ENCODE results near the gene HIVEP2.

The HIVEP2 gene

GRCh38 chr6:142811923-142812322 lies 133.1 kb downstream of the HIVEP2 start:
- no peak for DNase-seq

GRCh38 chr6:142810952-142811514 lies 133.9 kb downstream of the HIVEP2 start:
- no peak for DNase-seq

DNA sequence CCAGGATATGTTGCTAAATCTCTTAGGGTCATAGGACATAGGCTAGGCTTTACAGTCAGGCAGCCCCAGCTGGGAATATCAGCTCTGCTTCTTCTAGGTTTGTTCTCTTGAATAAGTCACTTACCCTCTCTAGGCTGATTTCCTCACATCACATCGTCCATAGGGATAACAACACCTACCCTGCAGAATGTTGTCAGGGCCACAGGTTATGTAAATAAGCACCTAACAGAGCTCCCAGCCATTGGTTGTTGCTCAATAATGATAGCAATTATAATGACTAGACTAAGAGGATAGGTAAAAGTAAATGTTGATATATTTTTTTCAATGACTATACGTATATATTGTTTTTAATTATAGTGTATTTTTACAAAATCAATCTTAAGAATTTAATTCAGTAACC lies 135.0 kb downstream of the HIVEP2 start:
- DNase-seq: no peak

- DNase-seq: no peak
Observed at GRCh38 chr6:142808405-142809061, 136.4 kb downstream of the HIVEP2 start.

DNA sequence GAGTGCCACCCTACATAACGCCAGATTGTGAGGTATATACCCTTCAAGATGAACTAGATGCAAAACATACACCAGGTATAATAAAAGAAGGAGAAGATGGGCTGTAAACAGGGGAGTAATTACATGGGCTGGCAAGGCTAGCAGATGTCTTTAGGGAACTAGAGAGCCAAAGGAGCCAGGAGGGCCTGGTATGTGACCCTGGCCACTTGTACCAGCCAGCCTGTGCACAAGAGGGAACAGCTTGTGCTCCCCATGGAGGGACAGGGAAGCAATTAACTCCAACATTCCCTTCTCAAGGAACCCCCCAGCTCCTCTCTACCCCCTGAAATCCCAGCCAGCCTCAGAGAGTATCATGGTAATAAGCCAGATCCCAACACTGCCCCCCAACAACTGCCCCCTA lies 139.9 kb downstream of the HIVEP2 start:
- no peak for DNase-seq

DNA sequence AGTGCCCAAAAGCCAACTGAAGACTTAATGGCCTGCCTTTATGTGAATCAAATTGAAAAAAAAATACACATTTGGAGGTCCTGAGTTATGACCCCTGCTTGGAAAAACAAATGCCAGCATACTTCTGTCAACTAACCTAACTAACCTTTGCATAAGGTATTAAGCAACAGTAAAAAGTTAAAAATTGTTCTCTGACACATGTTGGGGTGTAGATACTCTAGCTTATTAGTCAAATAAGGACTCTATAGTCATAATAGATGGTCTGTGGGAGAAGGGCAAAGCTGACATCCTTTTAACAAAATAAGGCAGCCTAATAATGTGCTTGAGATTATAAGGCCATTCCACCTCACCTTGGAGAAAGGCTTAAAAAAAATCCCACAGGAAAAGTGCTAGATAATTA lies 140.5 kb downstream of the HIVEP2 start:
- DNase-seq: no peak

DNA sequence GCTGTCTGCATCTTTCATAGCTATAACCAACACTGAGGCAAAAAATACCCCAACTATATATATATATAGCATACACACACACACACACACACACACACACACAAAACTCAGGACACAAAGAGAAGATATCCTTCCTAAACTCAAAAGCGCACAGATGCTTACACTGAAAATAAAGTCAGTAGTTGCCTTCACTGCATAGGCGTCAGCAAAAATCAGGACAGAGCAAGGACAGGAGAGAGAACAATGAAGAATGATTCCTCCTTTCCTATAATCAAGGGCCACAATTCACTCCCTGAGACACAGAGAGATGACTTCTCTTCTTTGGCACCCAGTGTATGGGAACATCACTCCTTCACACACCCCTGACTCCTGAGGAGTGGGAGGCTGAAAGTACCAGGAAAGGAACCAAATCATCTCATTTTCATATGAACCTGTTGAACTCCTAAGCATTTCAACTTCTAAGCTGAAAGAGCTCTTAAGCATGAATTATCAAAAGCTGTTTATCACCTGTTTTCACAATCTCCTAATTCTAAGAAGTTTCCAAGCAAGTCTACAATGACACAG lies 141.4 kb downstream of the HIVEP2 start:
- no peak for DNase-seq

DNA sequence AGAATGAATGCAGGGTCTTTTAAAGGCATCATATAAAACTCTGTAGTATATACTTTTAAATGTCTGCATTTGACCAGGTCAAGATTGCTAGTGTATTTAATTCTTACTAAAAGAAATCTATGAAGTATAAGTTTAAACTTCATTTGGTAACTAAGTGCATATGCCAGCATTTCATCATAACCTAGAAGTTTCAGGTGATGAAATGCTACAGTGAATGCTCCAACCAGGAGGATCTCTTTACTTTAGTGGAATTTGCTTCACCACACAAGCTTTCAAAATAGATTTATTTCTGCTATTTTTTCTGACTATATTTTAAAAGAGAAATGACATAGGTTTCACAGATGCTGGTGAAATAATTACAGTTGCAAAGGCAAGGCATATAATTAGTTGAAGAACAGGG lies 141.9 kb downstream of the HIVEP2 start:
- no peak for DNase-seq

DNA sequence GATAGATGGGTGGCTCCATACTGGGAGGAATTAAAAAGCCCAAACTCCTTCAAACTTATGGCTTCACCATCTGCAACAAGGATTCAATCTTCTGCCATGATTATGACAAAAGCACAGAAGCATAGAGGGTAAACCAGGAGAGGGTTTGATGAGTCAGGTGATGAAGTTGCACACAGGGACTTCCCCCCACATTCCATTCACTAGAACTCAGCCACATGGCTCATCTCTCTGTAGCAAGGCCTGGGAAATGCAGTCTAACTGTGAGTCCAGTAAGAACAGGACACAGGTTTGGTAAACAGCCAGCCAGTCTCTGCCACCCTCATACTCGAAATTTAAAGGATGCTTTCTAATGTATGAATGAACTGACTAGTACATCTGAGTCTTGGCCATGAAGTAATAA lies 142.9 kb downstream of the HIVEP2 start:
- no peak for DNase-seq

- no peak for DNase-seq
Observed at GRCh38 chr6:142800240-142800639, 144.7 kb downstream of the HIVEP2 start.

GRCh38 chr6:142799639-142800038 lies 145.3 kb downstream of the HIVEP2 start:
- no peak for DNase-seq

GRCh38 chr6:142797159-142797558 lies 147.8 kb downstream of the HIVEP2 start:
- no peak for DNase-seq

DNA sequence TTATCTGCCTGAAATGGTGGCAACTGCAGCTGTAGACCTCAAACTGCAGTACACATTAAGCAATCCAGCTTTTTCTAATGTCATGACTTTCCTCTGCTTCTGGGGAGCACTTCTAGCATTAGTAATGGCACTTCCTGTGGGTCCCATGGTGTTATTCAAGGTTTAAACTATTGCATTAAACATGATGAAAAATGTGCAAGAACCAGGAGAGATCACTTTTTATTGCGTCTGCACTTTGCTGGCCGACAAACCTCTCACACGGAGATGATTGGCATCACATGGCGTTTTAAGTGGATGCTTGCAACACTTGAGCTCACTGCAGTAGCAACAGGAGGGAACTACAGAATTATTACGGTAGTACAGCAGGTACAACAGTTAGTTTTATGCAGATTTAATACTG lies 148.4 kb downstream of the HIVEP2 start:
- no peak for DNase-seq

GRCh38 chr6:142796024-142796423 lies 149.0 kb downstream of the HIVEP2 start:
- DNase-seq: no peak

DNA sequence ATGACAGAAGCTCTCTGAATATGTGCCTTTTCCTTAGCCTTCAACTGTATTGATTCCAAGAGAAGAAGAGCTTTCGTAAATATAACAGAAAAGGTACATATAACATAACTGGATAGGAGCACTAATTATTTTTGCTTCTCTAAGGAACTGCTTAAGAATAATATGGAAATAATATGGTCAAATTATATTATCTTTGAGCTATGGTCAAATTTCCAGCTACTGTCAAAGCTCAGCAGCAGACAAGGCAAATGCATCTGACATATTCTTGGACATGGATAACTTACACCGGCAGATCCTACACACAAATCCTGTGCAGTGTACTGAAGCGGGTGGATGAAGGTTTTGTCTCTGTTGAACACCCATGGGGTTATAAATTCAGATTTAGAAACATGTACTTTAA lies 150.6 kb downstream of the HIVEP2 start:
- DNase-seq: no peak

GRCh38 chr6:142790257-142790656 lies 154.7 kb downstream of the HIVEP2 start:
- no peak for DNase-seq

DNA sequence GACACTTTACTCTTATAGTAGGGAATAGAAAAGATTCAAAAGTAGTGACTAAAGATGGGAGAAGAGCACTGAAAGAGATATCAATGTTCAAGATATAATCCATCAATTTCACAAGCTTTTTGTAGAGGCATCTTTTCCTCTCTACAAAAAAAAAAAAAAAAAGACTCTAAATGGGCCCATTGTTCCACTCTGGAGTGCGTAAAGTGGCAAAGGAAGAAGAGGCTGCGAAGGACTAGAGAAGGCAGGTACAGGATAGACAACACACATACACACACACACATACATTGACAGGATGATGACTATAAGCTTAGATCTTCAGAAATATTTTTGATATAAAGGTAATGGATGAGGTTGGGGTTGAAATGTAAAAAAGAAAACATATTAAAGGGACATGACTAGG lies 157.6 kb downstream of the HIVEP2 start:
- no peak for DNase-seq

GRCh38 chr6:142786476-142786875 lies 158.5 kb downstream of the HIVEP2 start:
- DNase-seq: no peak

- DNase-seq: no peak
Observed at GRCh38 chr6:142784344-142784743, 160.6 kb downstream of the HIVEP2 start.

DNA sequence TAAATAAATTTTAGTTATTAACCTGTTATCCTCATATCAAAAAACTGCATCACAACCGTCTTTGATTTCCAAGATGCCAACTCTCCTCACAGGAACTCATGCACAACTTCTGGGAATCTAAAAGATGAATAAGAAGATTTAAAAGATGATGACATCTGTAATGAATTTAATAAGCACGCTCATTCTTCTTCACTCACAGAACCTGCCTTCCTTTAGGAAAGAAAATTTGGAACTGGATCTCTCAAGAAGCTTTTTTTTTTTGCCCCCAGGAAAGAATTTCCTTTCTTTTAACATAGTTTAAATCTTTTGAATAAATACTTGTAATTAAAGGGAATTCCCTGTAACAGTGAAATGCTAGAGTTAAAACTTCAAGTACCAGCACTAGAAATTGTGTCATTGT lies 161.5 kb downstream of the HIVEP2 start:
- no peak for DNase-seq

DNA sequence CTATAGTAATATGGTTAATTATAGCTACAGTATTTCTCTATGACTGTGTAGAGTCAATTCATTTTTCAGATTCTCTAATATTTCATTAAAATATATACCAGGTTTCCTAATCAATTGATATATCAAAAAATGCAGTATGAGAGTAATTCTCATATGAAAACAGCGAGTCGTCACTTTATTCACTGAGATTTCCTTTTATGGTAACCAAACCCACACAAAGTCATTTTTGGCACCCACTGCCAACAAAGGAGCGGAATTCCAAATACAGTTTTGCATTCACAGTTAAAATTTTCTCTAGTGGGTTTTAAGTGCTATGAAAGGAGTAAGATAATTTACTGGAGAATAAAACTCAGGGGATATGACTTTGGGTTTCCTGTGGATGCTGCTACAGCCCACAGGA lies 163.8 kb downstream of the HIVEP2 start:
- DNase-seq: no peak

DNA sequence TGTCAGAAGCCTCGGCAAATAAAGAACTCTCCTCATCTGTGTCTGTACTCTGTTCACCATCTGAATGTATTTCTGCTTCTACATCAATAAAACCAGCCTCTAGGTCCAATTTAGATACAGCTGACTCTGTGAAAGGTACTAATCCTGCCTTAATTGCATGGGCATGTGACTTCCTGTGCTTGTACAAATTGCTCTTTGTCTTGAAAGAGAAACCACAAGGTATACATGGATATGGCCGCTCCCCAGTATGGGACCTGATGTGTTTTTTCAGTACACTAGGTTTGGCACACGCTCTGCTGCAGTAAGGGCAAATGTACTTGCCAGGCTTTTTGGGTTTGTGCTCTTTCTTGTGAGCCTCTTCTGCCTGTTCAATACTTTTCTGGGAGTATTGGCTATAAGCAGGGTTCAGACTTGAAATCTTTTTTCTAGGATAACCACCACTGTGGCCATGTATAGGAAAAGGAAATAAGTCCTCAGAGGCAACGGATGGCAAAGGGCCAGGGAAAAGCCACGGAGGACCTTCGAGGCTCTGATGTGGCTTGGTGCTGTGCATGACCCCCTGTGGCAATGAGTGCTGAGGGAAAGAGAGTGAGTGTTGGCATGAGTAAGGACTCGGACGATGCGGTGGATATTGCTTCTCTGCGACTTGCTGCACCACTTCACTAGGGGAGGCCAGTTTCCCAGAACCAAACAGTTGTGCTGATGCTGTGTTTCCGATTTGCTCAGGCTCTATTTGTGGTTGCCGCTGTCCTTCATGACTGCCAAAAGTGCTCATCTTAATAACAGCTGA lies 170.9 kb downstream of the HIVEP2 start:
- no peak for DNase-seq

GRCh38 chr6:142773324-142773723 lies 171.7 kb downstream of the HIVEP2 start:
- DNase-seq: no peak

DNA sequence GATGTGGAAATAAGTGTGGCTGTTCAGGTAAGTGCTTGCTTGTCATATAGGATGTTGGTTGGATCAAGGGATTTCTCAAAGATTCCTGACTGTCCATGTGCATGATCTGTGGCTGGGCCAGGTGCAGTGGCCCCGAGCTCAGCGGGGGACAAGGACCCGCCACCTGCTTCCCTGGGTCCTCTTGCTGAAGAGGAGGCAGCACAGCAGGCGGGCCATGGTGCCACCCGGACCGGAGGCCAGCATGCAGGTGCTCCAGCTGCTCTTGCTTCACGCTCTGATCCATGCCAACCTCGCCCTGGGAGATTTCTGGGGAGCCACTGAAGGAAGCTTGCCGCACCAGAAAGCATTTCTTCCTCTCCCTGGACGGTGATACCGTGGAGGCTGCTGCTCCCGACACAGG lies 173.8 kb downstream of the HIVEP2 start:
- no peak for DNase-seq

Measured in activated CD8-positive, alpha-beta memory T cell treated with anti-CD3 and anti-CD28 coated beads for 24 hours (primary cell).